Activated naive CD4-positive, alpha-beta T cell treated with anti-CD3 and anti-CD28 coated beads, Interleukin-2, amount 10 ng/mL, durations not matched to agents 7 days and 5 days (primary cell): ENCODE data around the gene SCUBE3.

ENCODE experiments used
- CTCF ChIA-PET: fragments of 350-600 bp; sonication (Branson Sonifier 250); formaldehyde crosslinking; loops from one replicate; lab custom pipeline; 2021; ENCODE audit warnings: antibody characterized with exemption; lab: Charles Lee
- DNase-seq: peaks from one replicate; pipeline ENCODE4 v3.0.0-alpha.2; 2020
- H3K27ac Mint-ChIP-seq: one replicate; pipeline ENCODE4 v1.8.0; 2021; ENCODE audit warnings: mild to moderate bottlenecking, moderate library complexity, mixed read lengths
- H3K27me3 Mint-ChIP-seq: one replicate; pipeline ENCODE4 v1.8.0; 2021; ENCODE audit warnings: mild to moderate bottlenecking, mixed read lengths
- H3K36me3 Mint-ChIP-seq: one replicate; pipeline ENCODE4 v1.8.0; 2021; ENCODE audit warnings: mixed read lengths
- H3K4me1 Mint-ChIP-seq: one replicate; pipeline ENCODE4 v1.8.0; 2021; ENCODE audit warnings: mixed read lengths
- H3K4me3 Mint-ChIP-seq: one replicate; pipeline ENCODE4 v1.8.0; 2021; ENCODE audit warnings: mild to moderate bottlenecking, moderate library complexity, mixed read lengths
- H3K9me3 Mint-ChIP-seq: one replicate; pipeline ENCODE4 v1.8.0; 2021; ENCODE audit warnings: mixed read lengths

The SCUBE3 gene

GRCh38 chr6:35176301-35177024 lies 37.3 kb upstream of the SCUBE3 start:
- H3K27me3 Mint-ChIP-seq: peaks cover 55% of the 10 kb centered on the region
- peaks cover 11% of the 10 kb centered on the region for H3K4me1 Mint-ChIP-seq
- no peaks in the 10 kb centered on the region for H3K36me3 Mint-ChIP-seq
- no peak overlapping the region for H3K4me3 Mint-ChIP-seq
- DNase-seq: no peak
- CTCF ChIA-PET: interaction anchor here (0.7 to 1.5 kb wide), 3 partner anchors 29 to 64 kb away, joined by 3 to 5 read pairs (median 3); no protein-coding TSS in a partner anchor
- H3K27ac Mint-ChIP-seq: no peak overlapping the region
- H3K9me3 Mint-ChIP-seq: no peaks in the 10 kb centered on the region

GRCh38 chr6:35177157-35177556 lies 36.6 kb upstream of the SCUBE3 start:
- peaks cover 60% of the 10 kb centered on the region for H3K27me3 Mint-ChIP-seq
- no peak overlapping the region for H3K27ac Mint-ChIP-seq
- peaks cover 11% of the 10 kb centered on the region for H3K4me1 Mint-ChIP-seq
- no peaks in the 10 kb centered on the region for H3K9me3 Mint-ChIP-seq
- H3K4me3 Mint-ChIP-seq: no peak overlapping the region
- no peak for DNase-seq
- no peaks in the 10 kb centered on the region for H3K36me3 Mint-ChIP-seq
- CTCF ChIA-PET: interaction anchor here (1.4 to 1.5 kb wide), 2 partner anchors 28 to 30 kb away, joined by 3 to 5 read pairs; no protein-coding TSS in a partner anchor

GRCh38 chr6:35177596-35177995 lies 36.2 kb upstream of the SCUBE3 start:
- no peak for DNase-seq
- H3K27me3 Mint-ChIP-seq: peaks cover 56% of the 10 kb centered on the region
- H3K36me3 Mint-ChIP-seq: no peaks in the 10 kb centered on the region
- H3K9me3 Mint-ChIP-seq: no peaks in the 10 kb centered on the region
- no peak overlapping the region for H3K4me3 Mint-ChIP-seq
- CTCF ChIA-PET: no interaction called here
- no peak overlapping the region for H3K27ac Mint-ChIP-seq
- H3K4me1 Mint-ChIP-seq: peaks cover 11% of the 10 kb centered on the region

GRCh38 chr6:35178012-35178411 lies 35.7 kb upstream of the SCUBE3 start:
- no peak for DNase-seq
- no peaks in the 10 kb centered on the region for H3K9me3 Mint-ChIP-seq
- peaks cover 59% of the 10 kb centered on the region for H3K27me3 Mint-ChIP-seq
- peaks cover 11% of the 10 kb centered on the region for H3K4me1 Mint-ChIP-seq
- no peak overlapping the region for H3K27ac Mint-ChIP-seq
- no peaks in the 10 kb centered on the region for H3K36me3 Mint-ChIP-seq
- no peak overlapping the region for H3K4me3 Mint-ChIP-seq
- CTCF ChIA-PET: no interaction called here

GRCh38 chr6:35178932-35179832 lies 34.6 kb upstream of the SCUBE3 start:
- no peaks in the 10 kb centered on the region for H3K9me3 Mint-ChIP-seq
- peaks cover 1% of the 10 kb centered on the region for H3K4me1 Mint-ChIP-seq
- H3K4me3 Mint-ChIP-seq: no peak overlapping the region
- no peak for DNase-seq
- H3K36me3 Mint-ChIP-seq: no peaks in the 10 kb centered on the region
- CTCF ChIA-PET: interaction anchor here (1.2 to 1.4 kb wide), 4 partner anchors 16 to 193 kb away, joined by 3 to 4 read pairs (median 4); no protein-coding TSS in a partner anchor
- peaks cover 55% of the 10 kb centered on the region for H3K27me3 Mint-ChIP-seq
- H3K27ac Mint-ChIP-seq: no peak overlapping the region

GRCh38 chr6:35179901-35180535 lies 33.7 kb upstream of the SCUBE3 start:
- H3K4me3 Mint-ChIP-seq: no peak overlapping the region
- CTCF ChIA-PET: interaction anchor here (1.2 to 1.4 kb wide), 4 partner anchors 15 to 194 kb away, joined by 3 to 4 read pairs (median 4); no protein-coding TSS in a partner anchor
- no peak overlapping the region for H3K27ac Mint-ChIP-seq
- H3K9me3 Mint-ChIP-seq: no peaks in the 10 kb centered on the region
- H3K27me3 Mint-ChIP-seq: peaks cover 59% of the 10 kb centered on the region
- no peak for DNase-seq
- H3K4me1 Mint-ChIP-seq: no peaks in the 10 kb centered on the region
- no peaks in the 10 kb centered on the region for H3K36me3 Mint-ChIP-seq

GRCh38 chr6:35181308-35181932 lies 32.3 kb upstream of the SCUBE3 start:
- no peaks in the 10 kb centered on the region for H3K4me1 Mint-ChIP-seq
- CTCF ChIA-PET: interaction anchor here (1.4 kb wide), 1 partner anchor 18 kb away, joined by 4 read pairs; no protein-coding TSS in a partner anchor
- H3K36me3 Mint-ChIP-seq: no peaks in the 10 kb centered on the region
- no peak overlapping the region for H3K4me3 Mint-ChIP-seq
- no peak overlapping the region for H3K27ac Mint-ChIP-seq
- no peaks in the 10 kb centered on the region for H3K9me3 Mint-ChIP-seq
- no peak for DNase-seq
- peaks cover 68% of the 10 kb centered on the region for H3K27me3 Mint-ChIP-seq

GRCh38 chr6:35181933-35182612 lies 31.7 kb upstream of the SCUBE3 start:
- Mint-ChIP-seq H3K36me3 (no peaks in the 10 kb centered on the region), H3K4me1 (no peaks in the 10 kb centered on the region), H3K27me3 (peaks cover 73% of the 10 kb centered on the region), H3K4me3 (no peak overlapping the region), H3K27ac (no peak overlapping the region), H3K9me3 (no peaks in the 10 kb centered on the region)
- no peak for DNase-seq
- CTCF ChIA-PET: interaction anchor here (1.4 kb wide), 1 partner anchor 18 kb away, joined by 4 read pairs; no protein-coding TSS in a partner anchor

- Mint-ChIP-seq H3K36me3 (no peaks in the 10 kb centered on the region), H3K4me3 (no peak overlapping the region), H3K4me1 (no peaks in the 10 kb centered on the region), H3K27me3 (peaks cover 66% of the 10 kb centered on the region), H3K9me3 (no peaks in the 10 kb centered on the region), H3K27ac (no peak overlapping the region)
- DNase-seq: no peak
- CTCF ChIA-PET: no interaction called here
These were observed 30.5 kb upstream of the SCUBE3 start for GRCh38 chr6:35183281-35183680.

GRCh38 chr6:35183935-35184334 lies 29.8 kb upstream of the SCUBE3 start:
- Mint-ChIP-seq H3K4me3 (no peak overlapping the region), H3K27ac (no peak overlapping the region), H3K36me3 (no peaks in the 10 kb centered on the region), H3K4me1 (no peaks in the 10 kb centered on the region), H3K27me3 (peaks cover 65% of the 10 kb centered on the region), H3K9me3 (no peaks in the 10 kb centered on the region)
- CTCF ChIA-PET: no interaction called here
- DNase-seq: no peak

GRCh38 chr6:35184580-35185301 lies 29.0 kb upstream of the SCUBE3 start:
- no peaks in the 10 kb centered on the region for H3K4me1 Mint-ChIP-seq
- peaks cover 59% of the 10 kb centered on the region for H3K27me3 Mint-ChIP-seq
- H3K36me3 Mint-ChIP-seq: no peaks in the 10 kb centered on the region
- no peak overlapping the region for H3K27ac Mint-ChIP-seq
- no peak overlapping the region for H3K4me3 Mint-ChIP-seq
- CTCF ChIA-PET: no interaction called here
- H3K9me3 Mint-ChIP-seq: no peaks in the 10 kb centered on the region
- no peak for DNase-seq

GRCh38 chr6:35185302-35185681 lies 28.5 kb upstream of the SCUBE3 start:
- Mint-ChIP-seq H3K36me3 (no peaks in the 10 kb centered on the region), H3K27me3 (peaks cover 59% of the 10 kb centered on the region), H3K27ac (no peak overlapping the region), H3K9me3 (no peaks in the 10 kb centered on the region), H3K4me1 (no peaks in the 10 kb centered on the region), H3K4me3 (no peak overlapping the region)
- CTCF ChIA-PET: no interaction called here
- DNase-seq: no peak

- no peak for DNase-seq
- Mint-ChIP-seq H3K36me3 (no peaks in the 10 kb centered on the region), H3K4me3 (no peak overlapping the region), H3K9me3 (no peaks in the 10 kb centered on the region), H3K27me3 (peaks cover 59% of the 10 kb centered on the region), H3K4me1 (no peaks in the 10 kb centered on the region), H3K27ac (no peak overlapping the region)
- CTCF ChIA-PET: no interaction called here
These were observed 27.8 kb upstream of the SCUBE3 start for GRCh38 chr6:35185971-35186370.
